Psoas muscle (tissue), 8 donors: ENCODE measurements around the gene AMFR. TPM values are rescaled to one million over a fixed set of nuclear protein-coding genes. Genes with fewer than 3 reads are reported as not detected.

Experiments
- ATAC-seq, 4 donors: fragments of 200-7000 bp; cut with Tn5 transposase; one replicate each; pipeline ENCODE4 v1.9.1; 2020; ENCODE audit warnings: moderate library complexity in 3 of 4, mild to moderate bottlenecking in 2 of 4
- DNase-seq, 2 donors: peaks; one replicate each; pipeline ENCODE4 v3.0.0-alpha.2; 2020
- H3K27ac ChIP-seq: fragments of 200-600 bp; one replicate; pipeline ENCODE4 v1.8.0; 2022
- H3K27me3 ChIP-seq, 3 donors: fragments of 200-600 bp in 1 of 3; one replicate each; pipeline versions ENCODE4 v1.6.1 to v1.8.0; 2013 to 2022; ENCODE audit warnings: low read length in 2 of 3, mild to moderate bottlenecking in 2 of 3, moderate library complexity in 1 of 3; ENCODE audit not compliant: insufficient read depth in 3 of 3
- H3K36me3 ChIP-seq, 2 donors: fragments of 200-600 bp in 1 of 2; one replicate each; pipeline versions ENCODE4 v1.6.1 to v1.8.0; 2013 to 2022; ENCODE audit warnings: low read depth in 1 of 2, mild to moderate bottlenecking in 1 of 2, moderate library complexity in 1 of 2; ENCODE audit not compliant: insufficient read depth in 1 of 2
- H3K4me1 ChIP-seq: fragments of 200-600 bp; one replicate; pipeline ENCODE4 v1.8.0; 2022
- H3K4me3 ChIP-seq: fragments of 200-600 bp; one replicate; pipeline ENCODE4 v1.8.0; 2022; ENCODE audit warnings: mild to moderate bottlenecking
- H3K9me3 ChIP-seq: fragments of 200-600 bp; one replicate; pipeline ENCODE4 v1.8.0; 2022
- CTCF ChIP-seq: fragments of 200-600 bp; IDR thresholded peaks from one replicate; pipeline ENCODE4 v1.8.0; 2022; ENCODE audit warnings: antibody characterized with exemption
- WGBS, 3 donors: extraction: QIAGEN DNeasy Blood & Tissue Kit; methylation state at CpG; one replicate each; pipeline versions ENCODE4 v1.1.6 to v1.1.7; 2013; 5-methylcytosine and 5-hydroxymethylcytosine counted together
- intact Hi-C, 2 donors: fragments of 100-400 bp; cut with DNase I; formaldehyde crosslinking; loops; one replicate each; pipeline versions ENCODE4 v1.11.0 to v1.14.2; 2022
- polyA plus RNA-seq, 3 donors: library from polyadenylated mRNA; stranded (reverse); fragments of 200-250 nt; gene quantifications; one replicate each; pipeline ENCODE4 v1.2.3, GENCODE V29; 2013
- total RNA-seq, 4 donors: library from RNA; stranded (reverse); fragmentation: NEBNext Ultra II Directional in 2 of 4; extraction: Animal tissue kit (Norgen Biotek cat#: 25700) in 2 of 4; gene quantifications; one replicate each; pipeline versions ENCODE4 v1.2.1 to v1.2.4, GENCODE V29; 2021 to 2023
- donor health status: healthy with polysubstance abuse.
- donor health status: DM: no; HTN: no; CAD: no; lungs with moderate emphysema.
- donor health status: Bipolar disorder and iron deficiency.
- donor health status: healthy.
- donor health status: DM: yes; HTN: yes; CAD: no.
- donor health status: DM: no; HTN: no; CAD: no.
- donor health status: DM: no; HTN: no; CAD: no.
- donor health status: DM: yes; HTN: yes; CAD: no.

AMFR gene
- total and polyA plus RNA-seq, 7 donors, result 106 to 453 (median 193) TPM

GRCh38 chr16:56365552-56365951 lies 59.8 kb downstream of the AMFR start:
- peaks cover 0 to 77% of the 10 kb centered on the region in 2 donors for H3K36me3 ChIP-seq

GRCh38 chr16:56364865-56365264 lies 60.5 kb downstream of the AMFR start:
- TF ChIP-seq CTCF, result no peak
- ATAC-seq, result no peak
- no peaks in the 10 kb centered on the region for H3K9me3 ChIP-seq
- intact Hi-C loops, result no loop called here
- DNase-seq, result no peak
- no peak overlapping the region for H3K4me3 ChIP-seq
- 93 to 97% (median 96%) methylated on average over 8 of the region's 8 CpGs for WGBS, 3 donors
- H3K27me3 ChIP-seq, result no peaks in the 10 kb centered on the region
- H3K27ac ChIP-seq, result no peak overlapping the region
- peaks cover 8% of the 10 kb centered on the region for H3K4me1 ChIP-seq
- H3K36me3 ChIP-seq, result peaks cover 0 to 79% of the 10 kb centered on the region in 2 donors

More at GRCh38 chr16:56365552-56365951, 59.8 kb downstream of the AMFR start:
- Histone ChIP-seq H3K27me3 (no peaks in the 10 kb centered on the region), H3K4me3 (no peak overlapping the region), H3K27ac (no peak overlapping the region), H3K4me1 (peaks cover 6% of the 10 kb centered on the region), H3K9me3 (no peaks in the 10 kb centered on the region)
- no peak for TF ChIP-seq CTCF
- intact Hi-C loops, result no loop called here
- DNase-seq (no peak), ATAC-seq (no peak)
- 88 to 96% (median 92%) methylated on average over 7 of the region's 7 CpGs for WGBS, 3 donors

- 92 to 97% (median 94%) methylated on average over 26 of the region's 26 CpGs for WGBS, 3 donors
- peaks cover 0 to 78% of the 10 kb centered on the region in 2 donors for H3K36me3 ChIP-seq
- H3K9me3 ChIP-seq, result no peaks in the 10 kb centered on the region
- no peak overlapping the region for H3K27ac ChIP-seq
- H3K27me3 ChIP-seq, result no peaks in the 10 kb centered on the region
- DNase-seq (no peak), ATAC-seq (no peak)
- intact Hi-C loops, result no loop called here
- no peak overlapping the region for H3K4me3 ChIP-seq
- no peak for TF ChIP-seq CTCF
- H3K4me1 ChIP-seq, result peaks cover 14% of the 10 kb centered on the region
Observed at GRCh38 chr16:56363781-56364565, 61.4 kb downstream of the AMFR start.

GRCh38 chr16:56363181-56363716 lies 62.1 kb downstream of the AMFR start:
- no peak for TF ChIP-seq CTCF
- H3K27ac ChIP-seq, result no peak overlapping the region
- H3K4me3 ChIP-seq, result no peak overlapping the region
- WGBS, 3 donors, result 91 to 93% (median 93%) methylated on average over 6 of the region's 6 CpGs
- no peaks in the 10 kb centered on the region for H3K27me3 ChIP-seq
- H3K36me3 ChIP-seq, result peaks cover 0 to 70% of the 10 kb centered on the region in 2 donors
- DNase-seq (no peak), ATAC-seq (no peak)
- H3K9me3 ChIP-seq, result no peaks in the 10 kb centered on the region
- peaks cover 14% of the 10 kb centered on the region for H3K4me1 ChIP-seq
- intact Hi-C loops, result no loop called here
